Stimulated activated CD8-positive, alpha-beta memory T cell treated with anti-CD3 and anti-CD28 coated beads, Interleukin-15, amount 100 ng/mL, for 4 hours (primary cell): ENCODE data around the gene COMMD4.
A peak's percentile ranks its signal among the peaks of the same experiment; 100 is the strongest.
"Not testable (repeated sequence)": the region's sequence is repeated elsewhere in the genome, so short reads cannot be mapped to it uniquely, and the experiment has no call there.

Experiments
- DNase-seq, 2 donors: peaks; one replicate each; pipeline ENCODE4 v3.0.0-alpha.2; 2020; ENCODE audit warnings: low read depth in 2 of 2

The COMMD4 gene

GRCh38 chr15:75335705-75336355, at the start of gene COMMD4:
COMMD4 (plus strand) TSS chr15:75336063; CDS start chr15:75336090, 27 bp downstream.
- DNase-seq, result peak; percentile 28 to 50

- not testable (repeated sequence) for DNase-seq
Measured at GRCh38 chr15:75293660-75294059, 42.2 kb upstream of the COMMD4 start.

- not testable (repeated sequence) for DNase-seq
Measured at GRCh38 chr15:75298541-75299310, 37.1 kb upstream of the COMMD4 start.

- peak; percentile 20 to 24 for DNase-seq
Measured at GRCh38 chr15:75299311-75299688, 36.6 kb upstream of the COMMD4 start.

GRCh38 chr15:75300026-75300425, 35.8 kb upstream of the COMMD4 start:
- not testable (repeated sequence) for DNase-seq

GRCh38 chr15:75302318-75302717, 33.5 kb upstream of the COMMD4 start:
- no peak for DNase-seq

- DNase-seq, result not testable (repeated sequence)
Measured at GRCh38 chr15:75302753-75303152, 33.1 kb upstream of the COMMD4 start.

GRCh38 chr15:75306188-75306587, 29.7 kb upstream of the COMMD4 start:
- no peak for DNase-seq

GRCh38 chr15:75307778-75308390, 28.0 kb upstream of the COMMD4 start:
- DNase-seq, result no peak

- no peak for DNase-seq
Measured at GRCh38 chr15:75309711-75310110, 26.2 kb upstream of the COMMD4 start.

GRCh38 chr15:75312548-75312947, 23.3 kb upstream of the COMMD4 start:
- DNase-seq, result not testable (repeated sequence)

- no peak for DNase-seq
Measured at GRCh38 chr15:75313116-75313845, 22.6 kb upstream of the COMMD4 start.

- DNase-seq, result no peak
Measured at GRCh38 chr15:75314552-75315290, 21.1 kb upstream of the COMMD4 start.

GRCh38 chr15:75319231-75319897, 16.5 kb upstream of the COMMD4 start:
- DNase-seq, result not testable (repeated sequence)

GRCh38 chr15:75321711-75322110, 14.2 kb upstream of the COMMD4 start:
- DNase-seq, result no peak

GRCh38 chr15:75325922-75326321, 9.9 kb upstream of the COMMD4 start:
- no peak for DNase-seq

- DNase-seq, result no peak
Measured at GRCh38 chr15:75327005-75327404, 8.9 kb upstream of the COMMD4 start.

GRCh38 chr15:75327491-75327890, 8.4 kb upstream of the COMMD4 start:
- DNase-seq, result no peak

GRCh38 chr15:75328493-75329314, 7.2 kb upstream of the COMMD4 start:
- no peak for DNase-seq

GRCh38 chr15:75329571-75329970, 6.3 kb upstream of the COMMD4 start:
- no peak for DNase-seq
